HL-60 (cell line): ENCODE results near the gene BEST2.

Experiments used
- GABPA ChIP-seq: IDR thresholded peaks from 2 replicates; pipeline ENCODE4 v1.6.1; 2012; ENCODE audit warnings: low read depth
- POLR2AphosphoS5 ChIP-seq: IDR thresholded peaks from 2 replicates; pipeline ENCODE4 v1.6.1; 2012; ENCODE audit warnings: low read depth
- TF ChIP-seq, protein P1 (sequence below): IDR thresholded peaks from one replicate; pipeline ENCODE4 v1.5.1; 2011; ENCODE audit warnings: low read length, control low read depth, inconsistent platforms; ENCODE audit not compliant: insufficient read depth
- TF ChIP-seq, protein P2 (sequence below): IDR thresholded peaks from 2 replicates; pipeline ENCODE4 v1.6.1; 2012; ENCODE audit warnings: low read depth; ENCODE audit not compliant: insufficient replicate concordance

DNA sequence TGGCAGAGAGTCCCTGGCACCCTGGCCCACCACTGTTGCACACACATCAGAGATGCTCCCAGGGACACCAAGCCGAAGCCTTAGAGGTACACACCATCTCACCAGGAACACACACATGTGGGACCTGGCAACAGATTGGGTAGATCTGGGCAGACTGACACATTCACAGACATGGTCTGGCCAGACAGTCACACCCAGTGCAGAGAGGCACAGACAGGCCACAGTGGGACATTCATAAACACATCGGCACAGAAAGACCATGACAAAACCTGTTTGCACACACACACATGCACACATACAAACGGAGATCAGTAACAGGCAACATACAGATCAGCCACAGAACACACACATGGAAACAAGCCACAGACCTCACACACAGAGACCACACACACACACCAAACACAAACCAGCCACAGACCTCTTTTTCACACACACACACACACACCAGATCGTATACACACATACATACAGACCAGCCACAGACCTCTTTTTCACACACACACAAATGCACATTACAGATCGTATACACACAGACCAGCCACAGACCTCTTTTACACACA lies 33.4 kb downstream of the BEST2 start:
- no peak for TF ChIP-seq GABPA
- TF ChIP-seq, protein P1, sequence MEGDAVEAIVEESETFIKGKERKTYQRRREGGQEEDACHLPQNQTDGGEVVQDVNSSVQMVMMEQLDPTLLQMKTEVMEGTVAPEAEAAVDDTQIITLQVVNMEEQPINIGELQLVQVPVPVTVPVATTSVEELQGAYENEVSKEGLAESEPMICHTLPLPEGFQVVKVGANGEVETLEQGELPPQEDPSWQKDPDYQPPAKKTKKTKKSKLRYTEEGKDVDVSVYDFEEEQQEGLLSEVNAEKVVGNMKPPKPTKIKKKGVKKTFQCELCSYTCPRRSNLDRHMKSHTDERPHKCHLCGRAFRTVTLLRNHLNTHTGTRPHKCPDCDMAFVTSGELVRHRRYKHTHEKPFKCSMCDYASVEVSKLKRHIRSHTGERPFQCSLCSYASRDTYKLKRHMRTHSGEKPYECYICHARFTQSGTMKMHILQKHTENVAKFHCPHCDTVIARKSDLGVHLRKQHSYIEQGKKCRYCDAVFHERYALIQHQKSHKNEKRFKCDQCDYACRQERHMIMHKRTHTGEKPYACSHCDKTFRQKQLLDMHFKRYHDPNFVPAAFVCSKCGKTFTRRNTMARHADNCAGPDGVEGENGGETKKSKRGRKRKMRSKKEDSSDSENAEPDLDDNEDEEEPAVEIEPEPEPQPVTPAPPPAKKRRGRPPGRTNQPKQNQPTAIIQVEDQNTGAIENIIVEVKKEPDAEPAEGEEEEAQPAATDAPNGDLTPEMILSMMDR: no peak
- TF ChIP-seq POLR2AphosphoS5: peak; percentile 9; the same call in 1 of the 2 replicates
- TF ChIP-seq, protein P2, sequence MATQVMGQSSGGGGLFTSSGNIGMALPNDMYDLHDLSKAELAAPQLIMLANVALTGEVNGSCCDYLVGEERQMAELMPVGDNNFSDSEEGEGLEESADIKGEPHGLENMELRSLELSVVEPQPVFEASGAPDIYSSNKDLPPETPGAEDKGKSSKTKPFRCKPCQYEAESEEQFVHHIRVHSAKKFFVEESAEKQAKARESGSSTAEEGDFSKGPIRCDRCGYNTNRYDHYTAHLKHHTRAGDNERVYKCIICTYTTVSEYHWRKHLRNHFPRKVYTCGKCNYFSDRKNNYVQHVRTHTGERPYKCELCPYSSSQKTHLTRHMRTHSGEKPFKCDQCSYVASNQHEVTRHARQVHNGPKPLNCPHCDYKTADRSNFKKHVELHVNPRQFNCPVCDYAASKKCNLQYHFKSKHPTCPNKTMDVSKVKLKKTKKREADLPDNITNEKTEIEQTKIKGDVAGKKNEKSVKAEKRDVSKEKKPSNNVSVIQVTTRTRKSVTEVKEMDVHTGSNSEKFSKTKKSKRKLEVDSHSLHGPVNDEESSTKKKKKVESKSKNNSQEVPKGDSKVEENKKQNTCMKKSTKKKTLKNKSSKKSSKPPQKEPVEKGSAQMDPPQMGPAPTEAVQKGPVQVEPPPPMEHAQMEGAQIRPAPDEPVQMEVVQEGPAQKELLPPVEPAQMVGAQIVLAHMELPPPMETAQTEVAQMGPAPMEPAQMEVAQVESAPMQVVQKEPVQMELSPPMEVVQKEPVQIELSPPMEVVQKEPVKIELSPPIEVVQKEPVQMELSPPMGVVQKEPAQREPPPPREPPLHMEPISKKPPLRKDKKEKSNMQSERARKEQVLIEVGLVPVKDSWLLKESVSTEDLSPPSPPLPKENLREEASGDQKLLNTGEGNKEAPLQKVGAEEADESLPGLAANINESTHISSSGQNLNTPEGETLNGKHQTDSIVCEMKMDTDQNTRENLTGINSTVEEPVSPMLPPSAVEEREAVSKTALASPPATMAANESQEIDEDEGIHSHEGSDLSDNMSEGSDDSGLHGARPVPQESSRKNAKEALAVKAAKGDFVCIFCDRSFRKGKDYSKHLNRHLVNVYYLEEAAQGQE: no peak
